NCI-H2107 treated with DMSO at 0.1 percent for 48 hours (cell line): Measurements from ENCODE around the gene ZNF266.

ENCODE experiments used
- DNase-seq: peaks from one replicate; lab custom pipeline; 2025; ENCODE audit not compliant: unreplicated experiment; lab: John Stamatoyannopoulos, UW

The ZNF266 gene

DNA sequence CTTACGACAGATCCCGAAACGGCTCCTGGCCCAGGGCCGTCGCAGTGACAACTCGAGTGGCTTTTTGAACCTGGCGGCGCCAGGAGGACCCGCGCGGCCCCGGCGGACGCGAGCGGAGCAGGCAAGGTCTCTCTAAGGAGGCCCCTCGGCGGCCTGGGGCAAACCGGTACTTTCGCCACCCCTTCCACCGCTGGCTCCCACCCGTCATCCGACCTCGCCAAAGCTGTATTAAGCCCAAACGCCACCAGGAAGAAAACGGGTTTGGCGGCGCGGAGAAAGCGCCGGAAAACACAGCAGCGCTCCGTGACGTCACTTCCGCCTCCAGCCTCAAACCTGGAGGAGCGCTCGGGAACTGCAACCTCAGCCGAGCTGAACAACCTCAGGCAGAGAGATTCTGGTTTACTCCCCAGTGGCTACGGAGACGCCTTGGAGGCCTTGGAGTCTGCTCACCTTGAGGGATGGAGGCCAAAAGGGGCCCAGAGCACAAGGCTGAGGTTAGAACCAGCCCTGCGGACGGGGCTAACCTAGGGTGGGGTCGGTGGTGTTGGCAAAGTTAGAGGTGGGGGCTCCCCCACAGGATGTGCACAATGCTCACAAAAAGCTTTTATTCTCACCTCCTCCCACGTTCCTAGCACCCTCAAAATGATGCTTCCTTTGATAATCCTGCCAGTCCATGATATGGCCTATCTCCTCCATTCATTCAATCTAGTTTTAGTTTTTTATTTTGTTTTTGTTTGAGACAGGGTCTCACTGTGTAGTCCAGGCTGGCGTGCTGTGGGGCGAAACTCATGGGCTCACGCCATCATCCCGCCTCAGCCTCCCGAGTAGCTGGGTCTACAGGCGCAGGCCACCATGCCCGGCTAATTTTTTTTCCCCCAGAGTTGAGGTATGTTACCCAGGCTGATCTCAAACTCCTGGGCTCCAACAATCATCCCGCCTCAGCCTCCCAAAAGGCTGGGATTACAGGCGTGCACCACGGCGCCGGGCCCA, at the start of gene ZNF266:
TSS of gene ZNF266 (minus strand) at position 295 of the 990 bp plus-strand sequence. CDS start 15,484 bp downstream, outside the sequence.
- peak; percentile 61 for DNase-seq

DNA sequence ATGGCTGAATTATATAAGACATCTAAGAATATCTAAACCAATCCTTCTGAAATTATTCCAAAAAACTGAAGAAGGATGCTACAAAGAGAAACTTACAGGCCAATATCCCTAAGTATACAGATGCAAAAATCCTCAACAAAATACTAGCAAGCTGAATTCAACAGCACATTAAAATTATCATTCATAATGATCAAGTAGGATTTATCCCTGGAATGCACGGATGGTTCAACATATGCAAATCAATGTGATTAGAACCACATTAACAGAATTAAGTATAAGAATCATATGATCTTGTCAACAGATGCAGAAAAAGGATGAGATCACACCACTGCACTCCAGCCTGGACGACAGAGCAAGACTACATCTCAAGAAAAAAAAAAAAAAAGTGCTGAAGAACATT, 49.8 kb upstream of the ZNF266 start:
- DNase-seq, result no peak

DNA sequence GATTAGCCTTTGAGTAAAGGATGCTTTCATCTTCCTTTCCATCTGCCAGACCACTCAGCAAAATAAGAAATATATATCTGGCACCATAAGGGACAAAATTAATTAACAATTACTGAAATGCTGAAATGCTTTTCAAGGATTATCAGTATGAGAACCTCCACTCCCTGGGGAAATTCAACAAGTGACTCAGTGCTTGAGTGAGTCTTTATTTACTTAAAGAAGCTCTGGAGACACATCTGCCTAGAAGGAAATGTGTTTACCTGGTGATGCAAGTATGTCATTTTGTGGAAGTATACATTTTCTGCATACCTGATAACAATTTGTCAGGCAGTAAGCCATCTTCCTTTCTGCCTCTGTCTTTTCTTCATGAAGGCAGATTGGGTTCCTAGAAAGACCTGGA, 39.6 kb upstream of the ZNF266 start:
- DNase-seq, result no peak

DNA sequence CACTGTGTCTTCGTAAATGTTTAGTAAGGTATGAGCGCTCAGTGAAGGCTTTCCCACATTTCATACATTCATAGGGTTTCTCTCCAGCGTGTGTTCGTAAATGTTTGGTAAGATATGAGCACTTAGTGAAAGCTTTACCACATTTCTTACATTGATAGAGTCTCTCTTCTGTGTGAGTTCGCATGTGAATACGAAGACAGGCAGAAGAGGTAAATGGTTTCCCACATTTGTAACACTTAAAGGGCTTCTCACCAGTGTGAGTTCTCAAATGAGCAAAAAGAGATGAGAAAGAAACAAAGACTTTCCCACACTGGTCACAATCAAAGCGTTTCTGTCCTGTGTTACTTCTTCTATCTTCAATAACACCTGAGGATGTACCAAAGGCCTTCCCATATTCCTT, 31.8 kb upstream of the ZNF266 start:
- no peak for DNase-seq

DNA sequence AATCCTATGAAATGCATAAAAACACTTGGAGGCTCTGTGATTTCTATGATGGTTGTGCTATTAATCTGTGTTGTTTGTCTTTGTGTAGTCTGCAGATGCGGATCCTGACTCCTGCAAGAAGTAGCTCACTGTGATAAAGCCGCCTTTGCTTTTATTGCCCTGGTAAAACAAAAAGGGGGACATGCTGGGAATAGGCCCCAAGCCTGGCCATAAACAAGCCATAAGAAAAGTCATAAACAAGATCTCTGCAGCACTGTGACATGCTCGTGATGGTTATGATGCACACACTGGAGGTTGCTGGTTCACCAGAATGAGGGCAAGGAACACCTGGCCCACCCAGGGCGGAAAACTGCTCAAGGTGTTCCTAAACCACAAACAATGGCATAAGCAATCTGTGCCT, 26.6 kb upstream of the ZNF266 start:
- no peak for DNase-seq

DNA sequence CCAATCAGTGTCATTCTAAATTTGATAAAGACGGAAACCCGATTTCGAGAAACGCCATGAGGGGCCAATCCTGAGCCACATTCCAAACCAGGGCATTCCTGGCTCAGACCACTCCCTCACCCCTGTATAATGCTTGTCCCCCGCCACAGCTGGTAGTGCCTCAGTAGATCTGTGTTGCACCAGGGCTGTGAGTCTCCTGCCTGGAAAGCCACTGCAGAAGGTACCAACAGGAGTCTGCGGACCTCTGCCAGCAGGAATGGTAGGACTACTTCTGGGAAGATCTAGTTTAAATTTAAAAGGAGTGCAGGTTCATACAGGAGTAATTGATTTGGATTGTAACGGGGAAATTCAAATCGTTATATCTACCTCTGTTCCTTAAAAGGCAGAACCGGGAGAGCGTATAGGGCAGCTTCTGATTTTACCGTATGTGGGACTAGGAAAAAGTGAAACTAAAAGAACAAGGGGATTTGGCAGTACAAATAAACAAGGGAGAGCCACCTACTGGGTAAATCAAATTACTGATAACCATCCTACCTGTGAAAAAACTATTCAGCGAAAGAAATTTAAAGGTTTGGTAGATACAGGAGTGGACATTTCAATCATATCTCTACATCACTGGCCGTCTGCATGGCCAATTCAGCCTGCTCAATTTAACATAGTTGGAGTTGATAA, 20.8 kb upstream of the ZNF266 start:
- no peak for DNase-seq

DNA sequence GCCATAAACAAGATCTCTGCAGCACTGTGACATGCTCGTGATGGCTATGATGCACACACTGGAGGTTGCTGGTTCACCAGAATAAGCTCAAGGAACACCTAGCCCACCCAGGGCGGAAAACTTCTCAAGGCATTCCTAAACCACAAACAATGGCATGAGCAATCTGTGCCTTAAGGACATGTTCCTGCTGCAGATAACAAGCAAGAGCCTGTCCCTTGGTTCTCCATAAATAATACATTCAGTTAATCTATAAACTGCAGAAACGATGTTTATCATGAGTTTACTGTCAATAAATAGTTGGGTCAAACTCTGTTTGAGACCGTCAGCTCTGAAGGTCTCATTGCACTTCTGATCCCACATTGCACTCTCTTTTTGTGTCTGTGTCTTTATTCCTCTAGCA, 18.6 kb upstream of the ZNF266 start:
- DNase-seq, result no peak

DNA sequence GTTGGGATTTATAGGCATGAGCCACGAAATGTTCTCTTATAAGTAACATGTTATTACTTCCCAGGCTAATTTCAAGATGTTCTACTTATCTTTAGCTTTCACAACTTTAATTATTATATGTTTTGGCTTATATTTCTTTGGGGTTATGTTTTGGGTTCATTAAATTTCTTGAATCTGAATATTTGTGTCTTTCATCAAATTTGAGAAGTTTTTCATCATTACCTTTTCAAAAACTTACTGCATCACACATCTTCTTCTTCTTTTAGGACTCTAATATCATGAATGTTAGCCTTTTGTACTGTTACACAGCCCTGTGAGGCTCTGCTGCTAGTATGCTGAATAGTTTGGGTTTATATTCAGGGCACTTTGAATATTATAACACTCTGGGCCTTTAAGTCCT, 9.7 kb upstream of the ZNF266 start:
- DNase-seq, result no peak

DNA sequence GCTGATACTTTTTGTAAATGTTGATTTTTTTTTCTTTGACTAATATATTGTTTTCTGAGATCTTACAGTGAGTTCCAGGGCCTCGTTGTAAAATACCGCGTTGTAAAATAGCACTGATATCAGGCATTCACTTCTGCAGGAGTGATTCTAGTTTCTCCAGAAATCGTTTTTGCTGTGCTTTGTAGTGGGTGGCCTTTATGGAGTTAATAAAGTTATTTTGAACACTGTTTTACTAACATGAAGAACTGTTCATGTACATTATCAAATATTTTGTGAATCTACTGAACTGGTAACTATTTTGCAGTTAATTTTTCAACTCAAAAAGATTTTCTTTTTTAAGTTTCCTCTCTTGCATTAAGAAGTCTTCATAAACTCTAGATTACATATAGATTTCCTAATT, 985 bp upstream of the ZNF266 start:
- DNase-seq, result no peak

DNA sequence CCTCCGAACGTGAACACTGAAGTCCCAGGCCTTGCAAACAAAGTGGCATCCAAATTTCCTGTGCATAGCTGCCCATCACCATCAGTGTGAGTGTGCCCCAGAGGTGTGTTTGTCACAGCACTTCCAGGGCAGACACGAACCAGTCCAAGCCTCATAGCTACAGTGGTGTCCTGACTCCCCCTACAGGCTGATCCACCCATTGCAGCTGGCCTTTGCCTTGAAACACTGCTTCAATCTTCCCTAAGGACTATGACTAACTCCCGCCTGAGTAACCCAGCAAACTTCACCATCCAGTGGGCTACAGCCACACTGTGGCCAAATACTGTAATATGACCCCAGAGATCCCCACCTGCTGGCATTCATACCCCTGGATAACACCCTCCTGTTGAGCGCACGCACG, 3.9 kb downstream of the ZNF266 start:
- DNase-seq, result no peak

DNA sequence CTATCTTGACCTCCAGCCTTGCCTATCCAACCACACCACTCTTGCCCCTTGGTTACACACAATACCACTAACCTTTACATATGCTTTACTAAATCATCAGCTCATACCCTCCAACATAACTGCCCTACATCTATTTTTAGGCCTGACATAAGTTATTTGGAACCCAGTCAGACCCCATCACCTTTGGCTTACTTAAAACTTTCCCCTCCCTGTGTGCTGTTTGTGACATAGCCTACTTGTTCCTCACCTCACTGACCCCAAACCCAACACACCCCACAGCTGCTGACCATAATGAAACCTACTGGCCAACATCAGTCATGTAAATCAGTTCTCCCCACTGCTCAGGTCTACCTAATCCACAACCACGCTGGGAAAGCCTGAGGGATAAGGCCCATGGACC, 4.9 kb downstream of the ZNF266 start:
- no peak for DNase-seq

DNA sequence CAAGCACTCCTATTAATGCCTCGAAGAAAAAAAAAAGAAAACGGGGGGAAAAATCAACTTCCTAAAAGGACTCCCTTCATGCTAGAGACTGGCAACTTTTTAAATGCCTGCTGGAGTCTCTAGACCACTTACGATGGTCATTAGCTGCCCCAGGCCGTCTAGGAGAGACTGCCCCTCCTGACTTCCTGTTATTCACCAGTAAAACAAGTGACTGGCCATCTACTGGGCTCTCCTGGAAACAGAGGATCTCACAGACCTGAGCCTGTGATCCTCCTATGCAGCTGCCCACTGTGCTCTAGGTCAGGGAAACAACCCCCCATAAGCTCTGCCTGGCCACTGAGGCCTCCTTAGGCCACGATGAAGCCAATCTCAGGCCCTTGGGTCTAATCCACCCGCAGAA, 7.4 kb downstream of the ZNF266 start:
- DNase-seq, result no peak

DNA sequence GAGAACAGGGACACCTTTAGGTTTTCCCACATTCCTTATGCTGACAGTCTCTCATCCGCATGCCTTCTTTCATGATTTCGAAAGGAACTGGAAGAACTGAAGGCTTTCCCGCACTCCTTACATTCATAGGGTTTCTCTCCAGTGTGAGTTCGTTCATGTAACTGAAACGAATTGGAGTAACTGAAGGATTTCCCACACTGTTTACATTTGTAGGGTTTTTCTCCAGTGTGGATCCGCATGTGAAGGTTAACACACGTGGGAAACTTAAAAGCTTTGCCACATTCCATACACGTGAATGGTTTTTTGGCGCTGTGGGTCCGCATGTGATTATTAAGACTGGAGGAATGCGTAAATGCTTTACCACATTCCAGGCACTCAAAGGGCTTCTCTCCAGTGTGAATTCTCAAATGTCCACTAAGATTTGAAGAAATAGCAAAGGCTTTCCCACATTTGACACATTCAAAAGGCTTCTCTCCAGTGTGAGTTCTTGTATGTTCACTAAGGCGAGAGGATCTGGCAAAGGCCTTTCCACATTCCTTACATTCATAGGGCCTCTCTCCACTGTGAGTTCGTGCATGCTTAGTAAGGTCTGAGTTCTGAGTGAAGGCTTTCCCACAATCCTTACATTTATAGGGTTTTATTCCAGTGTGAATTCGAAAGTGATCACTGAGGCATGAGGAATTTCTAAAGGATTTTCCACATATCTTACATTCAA, 22.0 kb downstream of the ZNF266 start:
- no peak for DNase-seq

DNA sequence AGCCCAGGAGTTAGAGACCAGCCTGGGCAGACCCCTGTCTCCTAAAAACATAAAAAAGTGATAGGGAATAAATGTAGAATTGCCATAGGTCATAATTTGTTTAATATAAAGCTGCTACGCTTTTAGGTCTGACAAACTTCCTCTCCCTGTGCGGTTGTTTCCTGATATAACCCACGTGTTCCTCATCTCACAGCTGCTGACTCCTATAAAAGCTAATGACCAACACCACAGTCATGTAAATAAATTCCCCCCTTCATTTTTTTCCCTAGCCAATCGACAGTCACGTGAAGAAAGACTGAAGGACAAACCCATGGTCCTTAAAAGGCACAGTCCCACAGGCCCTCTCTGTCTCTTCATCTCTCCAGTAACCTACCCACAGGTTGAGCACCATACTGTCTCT, 27.5 kb downstream of the ZNF266 start:
- DNase-seq, result no peak

DNA sequence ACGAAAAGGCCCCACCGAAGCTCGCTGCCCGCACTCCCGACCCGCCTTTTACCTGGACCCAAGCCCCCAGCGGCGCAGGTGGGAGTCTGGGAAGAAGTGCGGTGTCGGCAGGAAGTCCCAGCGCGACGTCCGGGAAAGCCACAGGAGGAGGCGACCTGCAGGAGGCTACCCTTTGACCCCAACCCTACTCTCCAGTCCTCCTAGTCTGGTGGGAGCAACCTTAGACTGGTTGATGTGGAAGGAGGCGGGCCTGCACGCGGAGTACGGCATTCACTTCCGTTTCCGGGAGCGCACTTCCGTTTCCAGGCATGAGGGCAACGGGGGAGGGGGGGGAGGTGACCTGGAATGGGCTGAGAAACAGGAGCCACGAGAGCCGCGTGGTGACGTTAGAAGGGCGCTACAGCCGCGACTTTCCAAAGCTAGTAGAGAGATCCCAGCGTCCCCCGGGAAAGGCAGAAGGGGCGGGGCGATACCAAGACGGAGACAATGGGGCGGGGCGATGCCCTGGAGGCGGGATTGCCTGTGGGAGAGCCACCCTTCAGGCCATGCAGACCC, 28.5 kb downstream of the ZNF266 start:
- no peak for DNase-seq

DNA sequence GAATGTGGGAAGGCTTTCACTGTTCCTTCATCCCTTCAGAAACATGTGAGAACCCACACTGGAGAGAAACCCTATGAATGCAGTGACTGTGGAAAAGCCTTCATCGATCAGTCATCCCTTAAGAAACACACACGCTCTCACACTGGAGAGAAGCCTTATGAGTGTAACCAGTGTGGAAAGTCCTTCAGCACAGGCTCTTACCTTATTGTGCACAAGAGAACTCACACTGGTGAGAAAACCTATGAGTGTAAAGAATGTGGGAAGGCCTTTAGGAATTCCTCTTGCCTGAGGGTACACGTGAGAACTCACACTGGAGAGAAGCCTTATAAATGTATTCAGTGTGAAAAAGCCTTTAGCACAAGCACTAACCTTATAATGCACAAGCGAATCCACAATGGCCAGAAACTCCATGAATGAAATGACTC, 54.0 kb downstream of the ZNF266 start:
- no peak for DNase-seq

DNA sequence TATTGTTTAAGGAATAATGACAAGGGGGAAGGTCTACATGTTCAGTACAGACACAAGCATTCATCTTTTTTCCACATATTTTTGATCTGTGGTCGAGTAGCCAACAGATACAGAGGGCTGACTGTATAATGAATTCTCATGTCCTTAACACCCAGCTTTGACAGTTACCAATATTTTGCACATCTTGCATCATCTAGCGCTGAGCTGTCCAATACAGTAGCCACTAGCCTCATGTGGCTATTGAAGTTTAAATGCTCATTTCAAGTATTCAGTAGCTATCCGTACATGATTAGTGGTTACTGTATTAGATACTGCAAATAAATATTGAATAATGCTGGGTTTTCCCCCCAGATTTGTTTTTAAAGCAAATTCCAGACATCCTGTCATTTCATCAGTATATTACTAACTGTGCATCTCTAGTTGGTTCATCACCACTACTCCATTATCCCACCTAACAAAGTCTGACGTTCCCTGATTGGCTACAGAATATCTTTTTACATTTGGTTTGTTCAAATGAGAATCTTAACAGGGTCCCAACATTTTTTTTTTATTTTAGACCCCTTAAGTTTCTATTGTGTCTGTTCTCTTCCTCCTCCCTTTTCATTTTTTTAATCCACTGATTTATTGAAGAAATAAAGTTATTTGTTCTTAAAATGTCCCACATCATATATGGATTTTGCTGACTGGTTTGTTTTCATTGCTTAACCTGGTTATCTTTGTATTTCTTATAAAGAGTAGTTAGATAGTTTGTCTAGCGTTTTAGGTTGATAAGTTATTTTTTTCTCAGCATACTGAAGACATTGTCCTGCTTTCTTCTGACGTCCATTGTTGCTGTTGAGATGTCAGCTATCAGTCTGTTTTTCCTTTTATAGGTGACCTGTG, 64.4 kb downstream of the ZNF266 start:
- DNase-seq, result no peak

DNA sequence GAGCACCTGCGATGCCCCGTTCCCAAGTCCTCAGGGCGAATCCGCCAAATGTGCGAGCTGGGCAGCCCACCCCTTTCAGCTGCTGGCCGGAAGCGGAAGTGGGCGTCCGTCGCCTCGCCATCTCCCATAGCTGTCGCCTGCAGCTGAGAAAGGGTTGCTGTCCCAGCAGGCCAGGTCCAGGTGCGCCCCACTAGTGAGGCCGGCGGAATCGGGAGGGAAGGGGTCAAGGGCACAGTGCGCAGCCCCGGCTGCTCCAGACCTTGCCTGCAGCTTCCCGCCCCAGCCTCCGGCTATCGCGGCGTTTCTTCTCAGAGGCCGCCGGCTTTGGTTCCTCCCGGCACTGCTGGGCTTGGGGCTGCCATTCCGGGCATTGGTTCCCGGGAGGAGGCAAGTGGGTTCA, 72.5 kb downstream of the ZNF266 start, which contains the start of gene ZNF177:
TSS of gene ZNF177 (plus strand) at position 109 of the 400 bp plus-strand sequence. CDS start 15,299 bp downstream, outside the sequence.
- no peak for DNase-seq
